ENCODE data around the gene FXYD6. TPM values are rescaled to one million over a fixed set of nuclear protein-coding genes. Genes with fewer than 3 reads are reported as not detected.

Gene FXYD6
- total and polyA plus RNA-seq, 2 donors (not counting 1 experiment from before 2014, with no cell fraction given): not detected

GRCh38 chr11:117860139-117860538 lies 16.3 kb downstream of the FXYD6 start:
- WGBS (ENCODE audit: insufficient coverage): 63% methylated on average over 4 of the region's 6 CpGs
- intact Hi-C loops (cut with micrococcal nuclease): no loop called here
- Histone ChIP-seq H3K36me3 (replicated peaks in 1 of 2; ENCODE audit: control extremely low read depth in 1 of 2, control insufficient read depth in 1 of 2, extremely low read depth in 1 of 2, insufficient read depth in 2 of 2, low read length in 1 of 2) (no peaks in the 10 kb centered on the region), H3K9ac (ENCODE audit: low read length) (no peak overlapping the region), H2AFZ (ENCODE audit: insufficient read depth, low read depth, low read length, poor library complexity, severe bottlenecking) (no peak overlapping the region), H4K20me1 (ENCODE audit: control insufficient read depth, insufficient read depth, low read length, poor library complexity, severe bottlenecking) (no peaks in the 10 kb centered on the region), H3K27ac (ENCODE audit: low read length in 2 of 2) (no peak overlapping the region), H3K4me1 (ENCODE audit: control insufficient read depth in 2 of 2, insufficient read depth in 2 of 2, low read length in 2 of 2) (no peaks in the 10 kb centered on the region), H3K79me2 (ENCODE audit: control insufficient read depth, insufficient read depth, low read length) (no peaks in the 10 kb centered on the region), H3K4me2 (replicated peaks; ENCODE audit: low read depth, low read length, poor library complexity, severe bottlenecking) (no peak overlapping the region), H3K4me3 (ENCODE audit: control extremely low read depth in 1 of 5, extremely low read depth in 1 of 5, insufficient read depth in 1 of 5, low read depth in 2 of 5, low read length in 4 of 5) (no peak overlapping the region), H3K9me3 (ENCODE audit: control extremely low read depth in 1 of 3, control insufficient read depth in 2 of 3, insufficient read depth in 1 of 3, low read length in 2 of 3) (peaks cover 0 to 3% (median 0%) of the 10 kb centered on the region in 3 donors), H3K27me3 (replicated peaks in 1 of 4; ENCODE audit: control extremely low read depth in 1 of 4, control insufficient read depth in 3 of 4, insufficient read depth in 4 of 4, low read length in 3 of 4) (peaks cover 0 to 8% (median 0%) of the 10 kb centered on the region in 4 experiments)
- Mint-ChIP-seq H3K27ac (no peak overlapping the region), H3K27me3 (peaks cover 30% of the 10 kb centered on the region), H3K9me3 (ENCODE audit: insufficient read depth) (no peaks in the 10 kb centered on the region), H3K4me3 (no peak overlapping the region), H3K4me1 (no peaks in the 10 kb centered on the region)
- CTCF ChIA-PET: interaction anchor here (1.0 to 1.2 kb wide), 2 partner anchors 13 to 193 kb away, joined by 3 to 4 read pairs; no protein-coding TSS in a partner anchor
- ATAC-seq (ENCODE audit: low read depth): no peak
- POLR2A ChIA-PET: no interaction called here
- no peak for TF ChIP-seq EZH2 (IDR thresholded peaks at IDR 0.05; ENCODE audit: borderline replicate concordance, insufficient read depth, low read depth, low read length, poor library complexity, severe bottlenecking)
- TF ChIP-seq CTCF (IDR thresholded peaks at IDR 0.05): no peak
- no peak for DNase-seq

GRCh38 chr11:117859488-117860112 lies 16.9 kb downstream of the FXYD6 start:
- ATAC-seq (ENCODE audit: low read depth) (no peak), DNase-seq (no peak)
- Histone ChIP-seq H4K20me1 (ENCODE audit: control insufficient read depth, insufficient read depth, low read length, poor library complexity, severe bottlenecking) (no peaks in the 10 kb centered on the region), H2AFZ (ENCODE audit: insufficient read depth, low read depth, low read length, poor library complexity, severe bottlenecking) (no peak overlapping the region), H3K79me2 (ENCODE audit: control insufficient read depth, insufficient read depth, low read length) (no peaks in the 10 kb centered on the region), H3K27ac (ENCODE audit: low read length in 2 of 2) (no peak overlapping the region), H3K4me3 (ENCODE audit: control extremely low read depth in 1 of 5, extremely low read depth in 1 of 5, insufficient read depth in 1 of 5, low read depth in 2 of 5, low read length in 4 of 5) (no peak overlapping the region), H3K4me2 (replicated peaks; ENCODE audit: low read depth, low read length, poor library complexity, severe bottlenecking) (no peak overlapping the region), H3K4me1 (ENCODE audit: control insufficient read depth in 2 of 2, insufficient read depth in 2 of 2, low read length in 2 of 2) (no peaks in the 10 kb centered on the region), H3K36me3 (replicated peaks in 1 of 2; ENCODE audit: control extremely low read depth in 1 of 2, control insufficient read depth in 1 of 2, extremely low read depth in 1 of 2, insufficient read depth in 2 of 2, low read length in 1 of 2) (no peaks in the 10 kb centered on the region), H3K27me3 (replicated peaks in 1 of 4; ENCODE audit: control extremely low read depth in 1 of 4, control insufficient read depth in 3 of 4, insufficient read depth in 4 of 4, low read length in 3 of 4) (peaks cover 0 to 8% (median 0%) of the 10 kb centered on the region in 4 experiments), H3K9ac (ENCODE audit: low read length) (no peak overlapping the region), H3K9me3 (ENCODE audit: control extremely low read depth in 1 of 3, control insufficient read depth in 2 of 3, insufficient read depth in 1 of 3, low read length in 2 of 3) (peaks cover 0 to 1% (median 0%) of the 10 kb centered on the region in 3 donors)
- ChIA-PET CTCF (no interaction called here), POLR2A (no interaction called here)
- Mint-ChIP-seq H3K4me1 (no peaks in the 10 kb centered on the region), H3K27me3 (peaks cover 31% of the 10 kb centered on the region), H3K27ac (no peak overlapping the region), H3K9me3 (ENCODE audit: insufficient read depth) (no peaks in the 10 kb centered on the region), H3K4me3 (no peak overlapping the region)
- WGBS (ENCODE audit: insufficient coverage): 72% methylated on average over 6 of the region's 9 CpGs
- intact Hi-C loops (cut with micrococcal nuclease): no loop called here
- no peak for TF ChIP-seq EZH2 (IDR thresholded peaks at IDR 0.05; ENCODE audit: borderline replicate concordance, insufficient read depth, low read depth, low read length, poor library complexity, severe bottlenecking)
- TF ChIP-seq CTCF (IDR thresholded peaks at IDR 0.05): no peak

Data from B cell (primary cell).